ENCODE data around the gene LRPAP1.
"Not testable (repeated sequence)": the region's sequence is repeated elsewhere in the genome, so short reads cannot be mapped to it uniquely, and the experiment has no call there.

The LRPAP1 gene

GRCh38 chr4:3463556-3464348 is 68.5 kb downstream of the LRPAP1 start:
- TF ChIP-seq CTCF (IDR thresholded peaks at IDR 0.05; ENCODE audit: insufficient read depth, low read depth, low read length, missing control alignments) = no peak
- no peak overlapping the region for H3K4me3 ChIP-seq (ENCODE audit: low read depth, low read length)
- DNase-seq (ENCODE audit: low read depth) = no peak

DNA sequence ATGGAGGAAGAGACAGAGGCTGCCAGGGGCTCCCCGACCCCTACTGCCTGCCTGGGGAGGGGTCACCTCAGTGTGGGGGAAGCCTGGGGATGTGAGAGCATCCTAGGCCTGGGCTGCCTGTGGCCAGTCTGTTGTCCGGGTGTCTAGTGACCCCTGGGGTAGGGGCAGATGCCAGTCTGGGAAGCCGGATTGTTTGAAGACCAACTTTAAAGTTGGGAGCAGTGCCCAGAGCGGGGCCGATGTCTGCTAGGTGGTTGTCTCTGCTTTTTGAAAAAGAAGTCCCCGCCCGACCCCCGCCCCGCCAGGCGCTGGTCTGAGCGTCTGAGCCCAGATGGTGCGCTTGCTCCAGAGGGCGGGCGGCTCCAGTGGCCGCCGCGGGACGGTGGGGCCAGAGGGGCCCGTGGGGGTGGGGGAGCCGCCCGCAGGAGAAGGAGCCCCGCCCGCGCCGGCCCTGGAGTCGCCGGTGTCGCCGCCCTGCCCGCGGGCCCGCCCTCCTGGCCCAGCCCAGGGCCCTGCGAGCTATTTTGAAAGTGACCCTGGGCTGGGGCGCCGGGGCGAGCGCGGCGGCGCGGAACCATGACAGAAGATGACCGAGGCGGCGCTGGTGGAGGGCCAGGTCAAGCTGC is 69.3 kb downstream of the LRPAP1 start, which contains the start of gene DOK7:
DOK7 (plus strand) TSS at position 517 of the 626 bp plus-strand sequence; CDS start at position 587, 70 bp downstream.
- DNase-seq (ENCODE audit: low read depth) = no peak

GRCh38 chr4:3462321-3462789 is 69.9 kb downstream of the LRPAP1 start:
- no peak for TF ChIP-seq CTCF (IDR thresholded peaks at IDR 0.05; ENCODE audit: insufficient read depth, low read depth, low read length, missing control alignments)
- no peak overlapping the region for H3K4me3 ChIP-seq (ENCODE audit: low read depth, low read length)
- DNase-seq (ENCODE audit: low read depth) = no peak

More for the DNA sequence above, 69.3 kb downstream of the LRPAP1 start, which contains the start of gene DOK7:
- TF ChIP-seq CTCF (IDR thresholded peaks at IDR 0.05; ENCODE audit: insufficient read depth, low read depth, low read length, missing control alignments) = no peak
- no peak within 1 kb of the TSS for H3K4me3 ChIP-seq (ENCODE audit: low read depth, low read length)

GRCh38 chr4:3461515-3462291 is 70.5 kb downstream of the LRPAP1 start:
- no peak overlapping the region for H3K4me3 ChIP-seq (ENCODE audit: low read depth, low read length)
- DNase-seq (ENCODE audit: low read depth) = no peak
- no peak for TF ChIP-seq CTCF (IDR thresholded peaks at IDR 0.05; ENCODE audit: insufficient read depth, low read depth, low read length, missing control alignments)

DNA sequence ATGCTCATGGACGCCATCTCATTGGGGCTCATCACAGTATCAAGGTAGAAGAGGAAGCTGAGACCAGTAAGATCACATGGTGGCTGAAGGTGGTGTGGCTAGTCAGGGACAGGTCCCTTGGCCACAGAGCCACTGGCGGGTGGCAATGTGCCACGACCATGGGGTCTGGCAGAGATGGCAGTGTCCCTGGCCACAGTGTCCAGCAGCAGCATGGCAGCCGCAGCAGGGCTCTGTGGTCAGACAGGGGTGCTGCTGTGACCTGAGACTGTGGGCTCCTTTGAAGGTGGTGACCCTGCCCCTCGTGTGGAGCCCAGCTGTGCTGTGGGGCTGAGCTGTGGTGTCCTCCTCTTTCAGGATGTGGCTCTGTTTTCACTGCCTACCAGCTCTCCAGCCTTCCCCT is 71.3 kb downstream of the LRPAP1 start:
- no peak overlapping the region for H3K4me3 ChIP-seq (ENCODE audit: low read depth, low read length)
- DNase-seq (ENCODE audit: low read depth) = no peak
- TF ChIP-seq CTCF (IDR thresholded peaks at IDR 0.05; ENCODE audit: insufficient read depth, low read depth, low read length, missing control alignments) = no peak

DNA sequence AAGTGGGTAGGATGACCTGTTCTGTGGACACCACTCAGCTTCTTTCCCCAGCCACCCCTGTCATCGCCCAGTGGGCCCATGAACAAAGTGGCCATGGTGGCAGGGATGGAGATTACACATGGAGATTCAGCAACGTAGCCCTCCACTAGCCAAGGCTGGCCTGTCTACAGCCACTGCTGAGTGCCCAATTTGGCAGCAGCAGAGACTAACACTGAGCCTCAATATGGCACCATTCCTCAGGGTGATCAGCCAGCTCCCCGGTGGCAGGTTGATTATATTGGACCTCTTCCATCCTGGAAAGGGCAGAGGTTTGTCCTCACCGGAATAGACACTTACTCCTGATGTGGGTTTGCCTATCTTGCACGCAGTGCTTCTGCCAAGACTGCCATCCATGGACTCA is 73.1 kb downstream of the LRPAP1 start:
- not testable (repeated sequence) for H3K4me3 ChIP-seq (ENCODE audit: low read depth, low read length); DNase-seq (ENCODE audit: low read depth)

- TF ChIP-seq CTCF (IDR thresholded peaks at IDR 0.05; ENCODE audit: insufficient read depth, low read depth, low read length, missing control alignments) = no peak
- H3K4me3 ChIP-seq (ENCODE audit: low read depth, low read length) = no peak overlapping the region
- DNase-seq (ENCODE audit: low read depth) = no peak
Measured at GRCh38 chr4:3458371-3458770, 73.9 kb downstream of the LRPAP1 start.

DNA sequence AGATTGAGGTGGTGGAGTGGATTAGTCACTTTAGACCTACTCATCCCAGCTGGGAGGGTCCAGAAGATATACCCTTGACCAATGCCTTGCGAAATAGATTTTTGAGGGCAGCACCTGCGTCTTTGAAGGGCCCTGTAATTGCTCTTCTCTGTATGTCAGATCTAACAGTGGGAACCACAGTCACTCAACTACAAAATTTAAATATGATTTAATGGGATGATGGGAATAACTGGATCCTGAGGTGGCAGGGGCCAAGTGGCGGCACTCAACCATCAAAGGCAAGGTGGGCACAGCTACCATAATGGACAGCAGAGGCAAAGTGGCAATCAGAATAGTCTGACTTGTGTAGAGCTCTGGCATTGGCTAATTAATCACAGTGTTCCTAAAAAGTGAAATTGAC is 76.6 kb downstream of the LRPAP1 start:
- not testable (repeated sequence) for H3K4me3 ChIP-seq (ENCODE audit: low read depth, low read length); DNase-seq (ENCODE audit: low read depth)
